ENCODE measurements around the gene DNAJC1. TPM values are rescaled to one million over a fixed set of nuclear protein-coding genes. Genes with fewer than 3 reads are reported as not detected.

The DNAJC1 gene
- total RNA-seq, 3 donors from 2014 or later (not counting 1 experiment from before 2014, with no cell fraction given), result 38.4 to 63.7 (median 50.6) TPM

- no peak for TF ChIP-seq CTCF (IDR thresholded peaks at IDR 0.05)
- H3K36me3 ChIP-seq (ENCODE audit: control insufficient read depth, insufficient read depth, low read length), result peaks cover 2% of the 10 kb centered on the region
- H3K4me3 Mint-ChIP-seq, result no peak overlapping the region
- ATAC-seq (no peak), DNase-seq (no peak)
- 93% methylated on average over 12 of the region's 12 CpGs for WGBS (ENCODE audit: insufficient coverage)
- H3K4me3 ChIP-seq (ENCODE audit: low read length), result no peak overlapping the region
- H3K9me3 ChIP-seq (ENCODE audit: control insufficient read depth, insufficient read depth, low read length), result no peaks in the 10 kb centered on the region
- H3K4me1 ChIP-seq (ENCODE audit: control insufficient read depth, insufficient read depth, low read length), result peaks cover 14% of the 10 kb centered on the region
- no peak overlapping the region for H3K27ac ChIP-seq (ENCODE audit: low read length)
- intact Hi-C loops (cut with micrococcal nuclease), result no loop called here
- no peaks in the 10 kb centered on the region for H3K27me3 ChIP-seq (ENCODE audit: control insufficient read depth, insufficient read depth, low read length)
- H3K36me3 Mint-ChIP-seq, result no peaks in the 10 kb centered on the region
- no peaks in the 10 kb centered on the region for H3K27me3 Mint-ChIP-seq (ENCODE audit: low read depth in 2 of 2)
- no peak overlapping the region for H3K27ac Mint-ChIP-seq
- peaks cover 15 to 30% of the 10 kb centered on the region in 2 donors for H3K4me1 Mint-ChIP-seq
- no peaks in the 10 kb centered on the region for H3K9me3 Mint-ChIP-seq
Measured at GRCh38 chr10:21750424-21750823, 253.1 kb downstream of the DNAJC1 start.

- intact Hi-C loops (cut with micrococcal nuclease), result no loop called here
- Histone ChIP-seq H3K4me3 (ENCODE audit: low read length) (no peak overlapping the region), H3K4me1 (ENCODE audit: control insufficient read depth, insufficient read depth, low read length) (peaks cover 14% of the 10 kb centered on the region), H3K9me3 (ENCODE audit: control insufficient read depth, insufficient read depth, low read length) (no peaks in the 10 kb centered on the region), H3K27ac (ENCODE audit: low read length) (no peak overlapping the region), H3K27me3 (ENCODE audit: control insufficient read depth, insufficient read depth, low read length) (no peaks in the 10 kb centered on the region), H3K36me3 (ENCODE audit: control insufficient read depth, insufficient read depth, low read length) (peaks cover 3% of the 10 kb centered on the region)
- DNase-seq (no peak), ATAC-seq (no peak)
- 69% methylated on average over 3 of the region's 3 CpGs for WGBS (ENCODE audit: insufficient coverage)
- no peak for TF ChIP-seq CTCF (IDR thresholded peaks at IDR 0.05)
- Mint-ChIP-seq H3K4me3 (no peak overlapping the region), H3K27ac (no peak overlapping the region), H3K4me1 (peaks cover 15 to 30% of the 10 kb centered on the region in 2 donors), H3K27me3 (ENCODE audit: low read depth in 2 of 2) (no peaks in the 10 kb centered on the region), H3K9me3 (no peaks in the 10 kb centered on the region), H3K36me3 (no peaks in the 10 kb centered on the region)
Measured at GRCh38 chr10:21749788-21750187, 253.7 kb downstream of the DNAJC1 start.

- no peaks in the 10 kb centered on the region for H3K27me3 Mint-ChIP-seq (ENCODE audit: low read depth in 2 of 2)
- H3K4me1 ChIP-seq (ENCODE audit: control insufficient read depth, insufficient read depth, low read length), result peaks cover 14% of the 10 kb centered on the region
- no peak overlapping the region for H3K4me3 ChIP-seq (ENCODE audit: low read length)
- no peak for ATAC-seq
- no peak for TF ChIP-seq CTCF (IDR thresholded peaks at IDR 0.05)
- peaks cover 12% of the 10 kb centered on the region for H3K36me3 ChIP-seq (ENCODE audit: control insufficient read depth, insufficient read depth, low read length)
- H3K4me1 Mint-ChIP-seq, result peaks cover 15 to 30% of the 10 kb centered on the region in 2 donors
- H3K9me3 Mint-ChIP-seq, result no peaks in the 10 kb centered on the region
- H3K9me3 ChIP-seq (ENCODE audit: control insufficient read depth, insufficient read depth, low read length), result no peaks in the 10 kb centered on the region
- intact Hi-C loops (cut with micrococcal nuclease), result no loop called here
- no peaks in the 10 kb centered on the region for H3K36me3 Mint-ChIP-seq
- no peaks in the 10 kb centered on the region for H3K27me3 ChIP-seq (ENCODE audit: control insufficient read depth, insufficient read depth, low read length)
- H3K4me3 Mint-ChIP-seq, result no peak overlapping the region
- peak overlapping the region; percentile 59 to 67 for H3K27ac Mint-ChIP-seq
- DNase-seq, result no peak
- no peak overlapping the region for H3K27ac ChIP-seq (ENCODE audit: low read length)
- WGBS (ENCODE audit: insufficient coverage), result 95% methylated on average over 4 of the region's 4 CpGs
Measured at GRCh38 chr10:21747809-21748208, 255.7 kb downstream of the DNAJC1 start.

- WGBS (ENCODE audit: insufficient coverage), result 30% methylated on average over 6 of the region's 6 CpGs
- ATAC-seq (peak; percentile 34 to 69 (median 35)), DNase-seq (peak in 1 of 2 donors; percentile 45)
- H3K4me3 ChIP-seq (ENCODE audit: low read length), result no peak overlapping the region
- H3K36me3 Mint-ChIP-seq, result no peaks in the 10 kb centered on the region
- no peaks in the 10 kb centered on the region for H3K27me3 Mint-ChIP-seq (ENCODE audit: low read depth in 2 of 2)
- peak overlapping the region; percentile 22 to 82 for H3K27ac Mint-ChIP-seq
- H3K4me3 Mint-ChIP-seq, result no peak overlapping the region
- no peaks in the 10 kb centered on the region for H3K27me3 ChIP-seq (ENCODE audit: control insufficient read depth, insufficient read depth, low read length)
- peaks cover 20% of the 10 kb centered on the region for H3K36me3 ChIP-seq (ENCODE audit: control insufficient read depth, insufficient read depth, low read length)
- H3K9me3 Mint-ChIP-seq, result no peaks in the 10 kb centered on the region
- H3K4me1 ChIP-seq (ENCODE audit: control insufficient read depth, insufficient read depth, low read length), result peaks cover 14% of the 10 kb centered on the region
- no peak overlapping the region for H3K27ac ChIP-seq (ENCODE audit: low read length)
- intact Hi-C loops (cut with micrococcal nuclease), result no loop called here
- no peaks in the 10 kb centered on the region for H3K9me3 ChIP-seq (ENCODE audit: control insufficient read depth, insufficient read depth, low read length)
- no peak for TF ChIP-seq CTCF (IDR thresholded peaks at IDR 0.05)
- H3K4me1 Mint-ChIP-seq, result peaks cover 12 to 30% of the 10 kb centered on the region in 2 donors
Measured at GRCh38 chr10:21746118-21746517, 257.4 kb downstream of the DNAJC1 start.

Data from natural killer cell (primary cell).